PC-3 (cell line): ENCODE data around the gene LUZP1.

Experiments
- CTCF ChIP-seq: fragments of 300-600 bp; sonication (generic); conservative IDR thresholded peaks from 2 replicates; pipeline ENCODE4 v1.5.1; 2017; ENCODE audit warnings: antibody characterized with exemption, low read depth, mild to moderate bottlenecking, low read length
- EZH2 ChIP-seq: fragments of 300-600 bp; sonication (generic); IDR thresholded peaks from one replicate; pipeline ENCODE4 v1.6.1; 2017; ENCODE audit warnings: antibody characterized with exemption, mild to moderate bottlenecking, low read length; ENCODE audit not compliant: unreplicated experiment
- EZH2phosphoT487 ChIP-seq: fragments of 300-600 bp; sonication (generic); IDR thresholded peaks from 2 replicates; pipeline ENCODE4 v1.6.1; 2018; ENCODE audit warnings: mild to moderate bottlenecking, antibody characterized with exemption, low read length, borderline replicate concordance

- peak; percentile 51; the same call in 1 of the 2 replicates for TF ChIP-seq CTCF
- TF ChIP-seq EZH2: no peak
- TF ChIP-seq EZH2phosphoT487: no peak
These were observed 87.3 kb downstream of the LUZP1 start for GRCh38 chr1:23081376-23081775.
